HEK293T (cell line): Measurements from ENCODE around the gene ADCY2.

ENCODE experiments used
- CTCF ChIA-PET: fragments of 350-600 bp; formaldehyde crosslinking; extraction: SDS; loops from one replicate; lab custom pipeline; 2021; ENCODE audit warnings: antibody characterized with exemption, inconsistent platforms; lab: Yijun Ruan, JAX
- POLR2A ChIA-PET: fragments of 350-600 bp; formaldehyde crosslinking; extraction: SDS; loops from one replicate; lab custom pipeline; 2020; ENCODE audit warnings: antibody characterized with exemption, inconsistent platforms; lab: Yijun Ruan, JAX
- DNase-seq: peaks from one replicate; pipeline ENCODE4 v3.0.0; 2012; ENCODE audit warnings: mixed read lengths; ENCODE audit errors: extremely low spot score
- ARNT ChIP-seq: fragments of 450-650 bp; IDR thresholded peaks from 2 replicates; pipeline ENCODE4 v1.6.1; 2017; ENCODE audit warnings: mild to moderate bottlenecking
- BHLHE40 ChIP-seq: fragments of 450-650 bp; IDR thresholded peaks from 2 replicates; pipeline ENCODE4 v1.6.1; 2016; ENCODE audit warnings: mild to moderate bottlenecking, moderate library complexity, borderline replicate concordance
- CTBP1 ChIP-seq: fragments of 450-650 bp; IDR thresholded peaks from 2 replicates; pipeline ENCODE4 v1.6.1; 2016; ENCODE audit warnings: borderline replicate concordance
- ELF4 ChIP-seq: fragments of 450-650 bp; IDR thresholded peaks from 2 replicates; pipeline ENCODE4 v1.6.1; 2017; ENCODE audit warnings: antibody characterized with exemption
- FOXA1 ChIP-seq: fragments of 450-650 bp; IDR thresholded peaks from 2 replicates; pipeline ENCODE4 v1.6.1; 2016; ENCODE audit warnings: mild to moderate bottlenecking
- FOXK2 ChIP-seq: fragments of 450-650 bp; IDR thresholded peaks from 2 replicates; pipeline ENCODE4 v1.6.1; 2016; ENCODE audit warnings: mild to moderate bottlenecking
- FOXM1 ChIP-seq: fragments of 450-650 bp; IDR thresholded peaks from 2 replicates; pipeline ENCODE4 v1.6.1; 2017; ENCODE audit warnings: mild to moderate bottlenecking, borderline replicate concordance
- HDGF ChIP-seq: fragments of 450-650 bp; IDR thresholded peaks from 2 replicates; pipeline ENCODE4 v1.6.1; 2017; ENCODE audit warnings: antibody characterized with exemption, borderline replicate concordance
- L3MBTL2 ChIP-seq: fragments of 450-650 bp; conservative IDR thresholded peaks from 2 replicates; pipeline ENCODE4 v1.6.1; 2016; ENCODE audit warnings: mild to moderate bottlenecking
- LEF1 ChIP-seq: fragments of 450-650 bp; IDR thresholded peaks from 2 replicates; pipeline ENCODE4 v1.6.1; 2017; ENCODE audit warnings: mild to moderate bottlenecking, borderline replicate concordance
- NFRKB ChIP-seq: fragments of 450-650 bp; IDR thresholded peaks from 2 replicates; pipeline ENCODE4 v1.6.1; 2016; ENCODE audit warnings: mild to moderate bottlenecking, moderate library complexity
- PKNOX1 ChIP-seq: fragments of 450-650 bp; IDR thresholded peaks from 2 replicates; pipeline ENCODE4 v1.6.1; 2016
- SP1 ChIP-seq: fragments of 450-650 bp; IDR thresholded peaks from 2 replicates; pipeline ENCODE4 v1.6.1; 2017
- SUZ12 ChIP-seq: fragments of 450-650 bp; IDR thresholded peaks from 2 replicates; pipeline ENCODE4 v1.6.1; 2016; ENCODE audit warnings: mild to moderate bottlenecking
- TARDBP ChIP-seq: fragments of 450-650 bp; IDR thresholded peaks from 2 replicates; pipeline ENCODE4 v1.6.1; 2016
- ZNF384 ChIP-seq: fragments of 450-650 bp; IDR thresholded peaks from 2 replicates; pipeline ENCODE4 v1.6.1; 2016

Gene ADCY2

GRCh38 chr5:7749626-7750025 lies 353.7 kb downstream of the ADCY2 start:
- CTCF ChIA-PET: no interaction called here
- POLR2A ChIA-PET: no interaction called here
- no peak for TF ChIP-seq ZNF384
- TF ChIP-seq SP1: no peak
- no peak for TF ChIP-seq NFRKB
- no peak for TF ChIP-seq FOXK2
- TF ChIP-seq BHLHE40: no peak
- TF ChIP-seq SUZ12: no peak
- no peak for TF ChIP-seq LEF1
- no peak for TF ChIP-seq HDGF
- TF ChIP-seq ELF4: no peak
- TF ChIP-seq L3MBTL2: no peak
- no peak for TF ChIP-seq TARDBP
- TF ChIP-seq PKNOX1: no peak
- no peak for TF ChIP-seq ARNT
- TF ChIP-seq CTBP1: no peak
- no peak for TF ChIP-seq FOXA1
- TF ChIP-seq FOXM1: no peak
- DNase-seq: no peak

GRCh38 chr5:7751874-7752273 lies 355.9 kb downstream of the ADCY2 start:
- ChIA-PET CTCF (no interaction called here), POLR2A (no interaction called here)
- no peak for DNase-seq
- TF ChIP-seq HDGF (no peak), BHLHE40 (no peak), LEF1 (no peak)

- ChIA-PET CTCF (interaction anchor here (2.8 kb wide), 1 partner anchor 8 kb away, joined by 20 read pairs; no protein-coding TSS in a partner anchor), POLR2A (no interaction called here)
- DNase-seq: no peak
- no peak for TF ChIP-seq FOXK2
- TF ChIP-seq PKNOX1: no peak
- TF ChIP-seq ARNT: no peak
- no peak for TF ChIP-seq BHLHE40
- no peak for TF ChIP-seq CTBP1
- TF ChIP-seq NFRKB: no peak
- no peak for TF ChIP-seq TARDBP
These were observed 357.2 kb downstream of the ADCY2 start for GRCh38 chr5:7753181-7753580.

GRCh38 chr5:7753596-7753995 lies 357.7 kb downstream of the ADCY2 start:
- no peak for DNase-seq
- CTCF ChIA-PET: interaction anchor here (2.8 kb wide), 1 partner anchor 9 kb away, joined by 20 read pairs; no protein-coding TSS in a partner anchor
- TF ChIP-seq SP1 (no peak), LEF1 (no peak), TARDBP (no peak), CTBP1 (no peak), FOXK2 (no peak), PKNOX1 (no peak), L3MBTL2 (no peak), SUZ12 (no peak), FOXA1 (no peak), ARNT (no peak), HDGF (no peak)
- POLR2A ChIA-PET: no interaction called here

GRCh38 chr5:7754490-7754889 lies 358.6 kb downstream of the ADCY2 start:
- CTCF ChIA-PET: interaction anchor here (0.6 to 2.8 kb wide), 5 partner anchors 10 to 838 kb away, joined by 3 to 20 read pairs (median 3); no protein-coding TSS in a partner anchor
- POLR2A ChIA-PET: no interaction called here
- no peak for DNase-seq
- TF ChIP-seq FOXA1 (no peak), ELF4 (peak; percentile 58; the same call in 1 of the 2 replicates)

- ChIA-PET POLR2A (no interaction called here), CTCF (interaction anchor here (0.6 to 2.8 kb wide), 7 partner anchors 10 to 838 kb away, joined by 3 to 20 read pairs (median 5); no protein-coding TSS in a partner anchor)
- peak; percentile 72 for DNase-seq
- no peak for TF ChIP-seq LEF1
- no peak for TF ChIP-seq HDGF
- no peak for TF ChIP-seq CTBP1
- no peak for TF ChIP-seq SUZ12
- TF ChIP-seq ARNT: no peak
- no peak for TF ChIP-seq L3MBTL2
- no peak for TF ChIP-seq SP1
These were observed 359.2 kb downstream of the ADCY2 start for GRCh38 chr5:7754997-7755596.

GRCh38 chr5:7755958-7756357 lies 360.0 kb downstream of the ADCY2 start:
- ChIA-PET CTCF (interaction anchor here (1.2 to 2.8 kb wide), 3 partner anchors 11 to 100 kb away, joined by 3 to 20 read pairs (median 6); no protein-coding TSS in a partner anchor), POLR2A (no interaction called here)
- TF ChIP-seq ZNF384 (no peak), SP1 (no peak), SUZ12 (no peak), TARDBP (no peak), FOXA1 (no peak), CTBP1 (no peak), FOXK2 (no peak), L3MBTL2 (no peak), ELF4 (no peak), PKNOX1 (no peak), BHLHE40 (no peak), ARNT (no peak), FOXM1 (no peak), NFRKB (no peak)
- no peak for DNase-seq
